ENCODE measurements around the gene NPAS3.

The NPAS3 gene

GRCh38 chr14:33670235-33670634, 731.6 kb downstream of the NPAS3 start:
- TF ChIP-seq TAF1 (IDR thresholded peaks at IDR 0.05; ENCODE audit: borderline replicate concordance, insufficient read depth, low read length) (no peak), FOXP2 (optimal IDR thresholded peaks at IDR 0.05; ENCODE audit: borderline replicate concordance, extremely low read depth, extremely low read length, insufficient read depth) (no peak), SIN3A (IDR thresholded peaks at IDR 0.05; ENCODE audit: borderline replicate concordance, insufficient read depth, low read length) (no peak), POLR2AphosphoS5 (IDR thresholded peaks at IDR 0.05; ENCODE audit: low read depth, low read length) (no peak)
- TF ChIP-seq, protein P1, sequence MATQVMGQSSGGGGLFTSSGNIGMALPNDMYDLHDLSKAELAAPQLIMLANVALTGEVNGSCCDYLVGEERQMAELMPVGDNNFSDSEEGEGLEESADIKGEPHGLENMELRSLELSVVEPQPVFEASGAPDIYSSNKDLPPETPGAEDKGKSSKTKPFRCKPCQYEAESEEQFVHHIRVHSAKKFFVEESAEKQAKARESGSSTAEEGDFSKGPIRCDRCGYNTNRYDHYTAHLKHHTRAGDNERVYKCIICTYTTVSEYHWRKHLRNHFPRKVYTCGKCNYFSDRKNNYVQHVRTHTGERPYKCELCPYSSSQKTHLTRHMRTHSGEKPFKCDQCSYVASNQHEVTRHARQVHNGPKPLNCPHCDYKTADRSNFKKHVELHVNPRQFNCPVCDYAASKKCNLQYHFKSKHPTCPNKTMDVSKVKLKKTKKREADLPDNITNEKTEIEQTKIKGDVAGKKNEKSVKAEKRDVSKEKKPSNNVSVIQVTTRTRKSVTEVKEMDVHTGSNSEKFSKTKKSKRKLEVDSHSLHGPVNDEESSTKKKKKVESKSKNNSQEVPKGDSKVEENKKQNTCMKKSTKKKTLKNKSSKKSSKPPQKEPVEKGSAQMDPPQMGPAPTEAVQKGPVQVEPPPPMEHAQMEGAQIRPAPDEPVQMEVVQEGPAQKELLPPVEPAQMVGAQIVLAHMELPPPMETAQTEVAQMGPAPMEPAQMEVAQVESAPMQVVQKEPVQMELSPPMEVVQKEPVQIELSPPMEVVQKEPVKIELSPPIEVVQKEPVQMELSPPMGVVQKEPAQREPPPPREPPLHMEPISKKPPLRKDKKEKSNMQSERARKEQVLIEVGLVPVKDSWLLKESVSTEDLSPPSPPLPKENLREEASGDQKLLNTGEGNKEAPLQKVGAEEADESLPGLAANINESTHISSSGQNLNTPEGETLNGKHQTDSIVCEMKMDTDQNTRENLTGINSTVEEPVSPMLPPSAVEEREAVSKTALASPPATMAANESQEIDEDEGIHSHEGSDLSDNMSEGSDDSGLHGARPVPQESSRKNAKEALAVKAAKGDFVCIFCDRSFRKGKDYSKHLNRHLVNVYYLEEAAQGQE (IDR thresholded peaks at IDR 0.05; ENCODE audit: insufficient read depth in 1 of 2, low read depth in 2 of 2, low read length in 2 of 2), result no peak

DNA sequence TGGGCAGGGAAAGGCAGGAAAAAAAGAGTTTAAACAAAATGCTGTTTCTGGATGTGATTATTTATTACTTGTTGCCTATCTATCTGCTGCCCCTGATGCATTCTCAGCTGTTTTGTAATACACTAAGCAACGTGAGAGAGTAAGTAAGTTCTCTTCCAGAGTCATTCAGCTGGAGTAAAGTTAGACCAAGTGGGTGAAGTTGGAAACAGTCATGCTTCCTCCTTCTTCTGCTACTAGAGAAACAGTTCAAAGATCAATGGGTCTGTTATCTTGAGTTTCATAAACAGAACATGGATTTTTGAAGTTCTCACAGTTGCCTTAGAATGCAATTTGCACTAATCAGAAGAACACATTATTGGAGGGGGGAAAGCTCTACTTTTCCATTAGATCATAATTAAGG, 732.9 kb downstream of the NPAS3 start:
- TF ChIP-seq SIN3A (IDR thresholded peaks at IDR 0.05; ENCODE audit: borderline replicate concordance, insufficient read depth, low read length), result no peak
- TF ChIP-seq FOXP2 (optimal IDR thresholded peaks at IDR 0.05; ENCODE audit: borderline replicate concordance, extremely low read depth, extremely low read length, insufficient read depth), result no peak
- TF ChIP-seq, protein P1 (IDR thresholded peaks at IDR 0.05; ENCODE audit: insufficient read depth in 1 of 2, low read depth in 2 of 2, low read length in 2 of 2), result no peak
- TF ChIP-seq POLR2AphosphoS5 (IDR thresholded peaks at IDR 0.05; ENCODE audit: low read depth, low read length), result no peak
- TF ChIP-seq TAF1 (IDR thresholded peaks at IDR 0.05; ENCODE audit: borderline replicate concordance, insufficient read depth, low read length), result no peak

- TF ChIP-seq TAF1 (IDR thresholded peaks at IDR 0.05; ENCODE audit: borderline replicate concordance, insufficient read depth, low read length) (no peak), SIN3A (IDR thresholded peaks at IDR 0.05; ENCODE audit: borderline replicate concordance, insufficient read depth, low read length) (no peak), POLR2AphosphoS5 (IDR thresholded peaks at IDR 0.05; ENCODE audit: low read depth, low read length) (no peak), FOXP2 (optimal IDR thresholded peaks at IDR 0.05; ENCODE audit: borderline replicate concordance, extremely low read depth, extremely low read length, insufficient read depth) (no peak)
- TF ChIP-seq, protein P1 (IDR thresholded peaks at IDR 0.05; ENCODE audit: insufficient read depth in 1 of 2, low read depth in 2 of 2, low read length in 2 of 2), result no peak
Observed at GRCh38 chr14:33674927-33675326, 736.2 kb downstream of the NPAS3 start.

GRCh38 chr14:33675415-33676130, 736.9 kb downstream of the NPAS3 start:
- no peak for TF ChIP-seq TAF1 (IDR thresholded peaks at IDR 0.05; ENCODE audit: borderline replicate concordance, insufficient read depth, low read length)
- no peak for TF ChIP-seq POLR2AphosphoS5 (IDR thresholded peaks at IDR 0.05; ENCODE audit: low read depth, low read length)
- TF ChIP-seq, protein P1 (IDR thresholded peaks at IDR 0.05; ENCODE audit: insufficient read depth in 1 of 2, low read depth in 2 of 2, low read length in 2 of 2), result no peak
- TF ChIP-seq SIN3A (IDR thresholded peaks at IDR 0.05; ENCODE audit: borderline replicate concordance, insufficient read depth, low read length), result no peak
- no peak for TF ChIP-seq FOXP2 (optimal IDR thresholded peaks at IDR 0.05; ENCODE audit: borderline replicate concordance, extremely low read depth, extremely low read length, insufficient read depth)

All from PFSK-1 (cell line).